HepG2 (cell line): ENCODE data around the gene SLTM. TPM values are rescaled to one million over a fixed set of nuclear protein-coding genes. Genes with fewer than 3 reads are reported as not detected.

Experiments
- AGO1 ChIP-seq: fragments of 200-400 bp; formaldehyde crosslinking; IDR thresholded peaks from 2 replicates; pipeline ENCODE4 v1.6.1; 2017; ENCODE audit warnings: mild to moderate bottlenecking, low read depth, low read length, moderate library complexity; ENCODE audit not compliant: poor library complexity, severe bottlenecking
- GATA4 ChIP-seq: sonication (generic); IDR thresholded peaks from 2 replicates; pipeline ENCODE4 v1.6.1; 2016; ENCODE audit warnings: antibody characterized with exemption, low read depth, borderline replicate concordance
- NR2F6 ChIP-seq, 2 experiments: IDR thresholded peaks; 2 replicates each; pipeline ENCODE4 v1.6.1; 2016; ENCODE audit warnings: antibody characterized with exemption in 1 of 2, mild to moderate bottlenecking in 1 of 2
- SALL1 ChIP-seq: sonication (generic); formaldehyde crosslinking; IDR thresholded peaks from 2 replicates; pipeline ENCODE4 v1.8.0; 2022; ENCODE audit warnings: mild to moderate bottlenecking, missing genetic modification reagents
- ZBTB42 ChIP-seq: sonication (generic); formaldehyde crosslinking; IDR thresholded peaks from 2 replicates; pipeline ENCODE4 v1.5.0; 2020; ENCODE audit warnings: mild to moderate bottlenecking, missing genetic modification reagents
- ZFX ChIP-seq: sonication (generic); formaldehyde crosslinking; IDR thresholded peaks from 2 replicates; pipeline ENCODE4 v1.4.0; 2020; ENCODE audit warnings: mild to moderate bottlenecking, low read depth, missing genetic modification reagents, moderate library complexity
- ZNF577 ChIP-seq: sonication (generic); formaldehyde crosslinking; IDR thresholded peaks from 2 replicates; pipeline ENCODE4 v1.4.0; 2020; ENCODE audit warnings: mild to moderate bottlenecking, low read depth, missing genetic modification reagents, borderline replicate concordance
- ZSCAN29 ChIP-seq: sonication (generic); formaldehyde crosslinking; conservative IDR thresholded peaks from 2 replicates; pipeline ENCODE4 v1.4.0; 2020; ENCODE audit warnings: mild to moderate bottlenecking, missing genetic modification reagents
- polyA plus RNA-seq, 8 experiments: library from polyadenylated mRNA; depleted of rRNA in 3 of 8; stranded (reverse) in 7 of 8; unstranded in 1 of 8; fragments of >200 nt; fragmentation: Illumina TruSeq in 4 of 8; extraction: Trizol in 4 of 8; gene quantifications; 2 replicates each; pipeline versions ENCODE4 v1.2.1 to v1.2.3, GENCODE V29; 2011 to 2016; ENCODE audit warnings: low read depth in 4 of 8, missing spikeins in 1 of 8, mixed read lengths in 1 of 8; ENCODE audit not compliant: insufficient read depth in 1 of 8
- total RNA-seq, 5 experiments: library from RNA; depleted of rRNA; stranded (reverse); fragments of >200 nt; fragmentation: Illumina TruSeq; extraction: Trizol; gene quantifications; 2 replicates each; pipeline ENCODE4 v1.2.3, GENCODE V29; 2016; ENCODE audit warnings: low read depth in 1 of 5
- TF ChIP-seq, protein P1 (sequence below): sonication (generic); formaldehyde crosslinking; IDR thresholded peaks from 2 replicates; pipeline ENCODE4 v1.8.1; 2023; ENCODE audit warnings: mild to moderate bottlenecking, inconsistent platforms, moderate library complexity, missing genetic modification reagents, borderline replicate concordance
- TF ChIP-seq, protein P2 (sequence below): sonication (generic); formaldehyde crosslinking; IDR thresholded peaks from 2 replicates; pipeline ENCODE4 v1.4.0; 2020; ENCODE audit warnings: mild to moderate bottlenecking, missing genetic modification reagents
- TF ChIP-seq, protein P3 (sequence below), 2 experiments: sonication (generic) in 1 of 2; formaldehyde crosslinking in 1 of 2; IDR thresholded peaks; 2 replicates each; pipeline versions ENCODE4 v1.6.1 to v1.9.0; 2014 to 2022; ENCODE audit warnings: antibody characterized with exemption in 1 of 2, borderline replicate concordance in 1 of 2, inconsistent platforms in 1 of 2, low read depth in 1 of 2, missing genetic modification reagents in 1 of 2
- TF ChIP-seq, protein P4 (sequence below): sonication (generic); formaldehyde crosslinking; conservative IDR thresholded peaks from 2 replicates; pipeline ENCODE4 v1.4.0; 2020; ENCODE audit warnings: missing genetic modification reagents
- TF ChIP-seq, protein P5 (sequence below): sonication (generic); formaldehyde crosslinking; IDR thresholded peaks from 2 replicates; pipeline ENCODE4 v1.4.0; 2020; ENCODE audit warnings: mild to moderate bottlenecking, missing genetic modification reagents
- TF ChIP-seq, protein P6 (sequence below): sonication (generic); formaldehyde crosslinking; IDR thresholded peaks from 2 replicates; pipeline ENCODE4 v1.4.0; 2020; ENCODE audit warnings: mild to moderate bottlenecking, missing genetic modification reagents, borderline replicate concordance

The SLTM gene
- total and polyA plus RNA-seq, 2 of the 13 experiments (the other 11 are each of a cell fraction or from before 2014, with no cell fraction given): 22.0 to 64.2 TPM

DNA sequence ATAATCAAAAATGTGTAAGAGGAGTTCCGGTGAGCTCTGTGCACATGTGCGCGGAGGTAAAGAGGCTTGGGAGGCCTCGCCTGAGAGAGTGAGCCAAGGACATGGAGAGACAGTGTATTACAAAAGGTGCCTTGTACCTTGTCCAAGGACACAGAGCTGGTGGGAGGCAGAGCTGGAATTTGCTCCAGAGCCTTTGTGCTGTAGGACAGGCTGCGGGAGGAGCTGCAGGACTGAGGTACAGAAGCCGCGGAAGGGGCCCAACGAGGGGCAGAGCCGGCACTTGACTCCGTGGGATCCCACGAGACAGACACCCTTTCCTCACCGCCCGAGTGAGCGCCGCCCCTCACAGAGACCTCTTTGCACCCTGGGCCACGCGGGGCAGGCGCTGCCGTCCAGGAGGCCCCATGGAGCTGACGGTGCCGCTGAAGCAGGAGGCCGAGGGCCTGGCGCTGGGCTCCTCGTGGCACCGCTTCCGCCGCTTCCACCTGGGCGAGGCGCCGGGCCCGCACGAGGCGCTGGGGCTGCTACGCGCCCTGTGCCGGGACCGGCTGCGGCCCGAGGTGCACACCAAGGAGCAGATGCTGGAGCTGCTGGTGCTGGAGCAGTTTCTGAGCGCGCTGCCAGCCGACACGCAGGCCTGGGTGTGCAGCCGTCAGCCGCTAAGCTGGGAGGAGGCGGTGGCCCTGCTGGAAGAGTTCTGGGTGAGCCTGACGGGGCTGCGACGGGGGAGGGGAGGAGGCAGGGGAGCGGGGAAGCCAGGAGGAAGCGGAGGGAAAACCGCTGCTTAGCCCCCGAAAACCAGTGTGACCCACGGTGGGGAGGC lies 68.7 kb downstream of the SLTM start (continued):
- TF ChIP-seq GATA4: no peak
- TF ChIP-seq SALL1 (CRISPR knock-in tag): peak; percentile 83
- TF ChIP-seq ZFX: peak; percentile 97
- 0 out of 2 replicates have a peak, but pooled peaks have one; percentile 42 for TF ChIP-seq ZNF577 (CRISPR knock-in tag)
- TF ChIP-seq, protein P1, sequence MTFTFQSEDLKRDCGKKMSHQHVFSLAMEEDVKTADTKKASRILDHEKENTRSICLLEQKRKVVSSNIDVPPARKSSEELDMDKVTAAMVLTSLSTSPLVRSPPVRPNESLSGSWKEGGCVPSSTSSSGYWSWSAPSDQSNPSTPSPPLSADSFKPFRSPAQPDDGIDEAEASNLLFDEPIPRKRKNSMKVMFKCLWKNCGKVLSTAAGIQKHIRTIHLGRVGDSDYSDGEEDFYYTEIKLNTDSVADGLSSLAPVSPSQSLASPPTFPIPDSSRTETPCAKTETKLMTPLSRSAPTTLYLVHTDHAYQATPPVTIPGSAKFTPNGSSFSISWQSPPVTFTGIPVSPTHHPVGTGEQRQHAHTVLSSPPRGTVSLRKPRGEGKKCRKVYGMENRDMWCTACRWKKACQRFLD (CRISPR knock-in tag): no peak; the same call in 1 of the 2 replicates
- TF ChIP-seq, protein P2, sequence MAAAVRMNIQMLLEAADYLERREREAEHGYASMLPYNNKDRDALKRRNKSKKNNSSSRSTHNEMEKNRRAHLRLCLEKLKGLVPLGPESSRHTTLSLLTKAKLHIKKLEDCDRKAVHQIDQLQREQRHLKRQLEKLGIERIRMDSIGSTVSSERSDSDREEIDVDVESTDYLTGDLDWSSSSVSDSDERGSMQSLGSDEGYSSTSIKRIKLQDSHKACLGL: peak; percentile 91
- TF ChIP-seq, protein P3, sequence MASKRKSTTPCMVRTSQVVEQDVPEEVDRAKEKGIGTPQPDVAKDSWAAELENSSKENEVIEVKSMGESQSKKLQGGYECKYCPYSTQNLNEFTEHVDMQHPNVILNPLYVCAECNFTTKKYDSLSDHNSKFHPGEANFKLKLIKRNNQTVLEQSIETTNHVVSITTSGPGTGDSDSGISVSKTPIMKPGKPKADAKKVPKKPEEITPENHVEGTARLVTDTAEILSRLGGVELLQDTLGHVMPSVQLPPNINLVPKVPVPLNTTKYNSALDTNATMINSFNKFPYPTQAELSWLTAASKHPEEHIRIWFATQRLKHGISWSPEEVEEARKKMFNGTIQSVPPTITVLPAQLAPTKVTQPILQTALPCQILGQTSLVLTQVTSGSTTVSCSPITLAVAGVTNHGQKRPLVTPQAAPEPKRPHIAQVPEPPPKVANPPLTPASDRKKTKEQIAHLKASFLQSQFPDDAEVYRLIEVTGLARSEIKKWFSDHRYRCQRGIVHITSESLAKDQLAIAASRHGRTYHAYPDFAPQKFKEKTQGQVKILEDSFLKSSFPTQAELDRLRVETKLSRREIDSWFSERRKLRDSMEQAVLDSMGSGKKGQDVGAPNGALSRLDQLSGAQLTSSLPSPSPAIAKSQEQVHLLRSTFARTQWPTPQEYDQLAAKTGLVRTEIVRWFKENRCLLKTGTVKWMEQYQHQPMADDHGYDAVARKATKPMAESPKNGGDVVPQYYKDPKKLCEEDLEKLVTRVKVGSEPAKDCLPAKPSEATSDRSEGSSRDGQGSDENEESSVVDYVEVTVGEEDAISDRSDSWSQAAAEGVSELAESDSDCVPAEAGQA (IDR thresholded peaks at IDR 0.05; ENCODE audit: low read depth): no peak; the same call in 1 of the 2 replicates
- TF ChIP-seq, protein P3 (CRISPR knock-in tag; IDR thresholded peaks at IDR 0.05; ENCODE audit: borderline replicate concordance): no peak; the same call in 1 of the 2 replicates
- TF ChIP-seq, protein P4, sequence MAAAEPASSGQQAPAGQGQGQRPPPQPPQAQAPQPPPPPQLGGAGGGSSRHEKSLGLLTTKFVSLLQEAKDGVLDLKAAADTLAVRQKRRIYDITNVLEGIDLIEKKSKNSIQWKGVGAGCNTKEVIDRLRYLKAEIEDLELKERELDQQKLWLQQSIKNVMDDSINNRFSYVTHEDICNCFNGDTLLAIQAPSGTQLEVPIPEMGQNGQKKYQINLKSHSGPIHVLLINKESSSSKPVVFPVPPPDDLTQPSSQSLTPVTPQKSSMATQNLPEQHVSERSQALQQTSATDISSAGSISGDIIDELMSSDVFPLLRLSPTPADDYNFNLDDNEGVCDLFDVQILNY: no peak
- no peak for TF ChIP-seq ZSCAN29 (CRISPR knock-in tag)
- TF ChIP-seq, protein P5, sequence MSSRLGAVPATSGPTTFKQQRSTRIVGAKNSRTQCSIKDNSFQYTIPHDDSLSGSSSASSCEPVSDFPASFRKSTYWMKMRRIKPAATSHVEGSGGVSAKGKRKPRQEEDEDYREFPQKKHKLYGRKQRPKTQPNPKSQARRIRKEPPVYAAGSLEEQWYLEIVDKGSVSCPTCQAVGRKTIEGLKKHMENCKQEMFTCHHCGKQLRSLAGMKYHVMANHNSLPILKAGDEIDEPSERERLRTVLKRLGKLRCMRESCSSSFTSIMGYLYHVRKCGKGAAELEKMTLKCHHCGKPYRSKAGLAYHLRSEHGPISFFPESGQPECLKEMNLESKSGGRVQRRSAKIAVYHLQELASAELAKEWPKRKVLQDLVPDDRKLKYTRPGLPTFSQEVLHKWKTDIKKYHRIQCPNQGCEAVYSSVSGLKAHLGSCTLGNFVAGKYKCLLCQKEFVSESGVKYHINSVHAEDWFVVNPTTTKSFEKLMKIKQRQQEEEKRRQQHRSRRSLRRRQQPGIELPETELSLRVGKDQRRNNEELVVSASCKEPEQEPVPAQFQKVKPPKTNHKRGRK (CRISPR knock-in tag): no peak
- no peak for TF ChIP-seq AGO1
- TF ChIP-seq, protein P6, sequence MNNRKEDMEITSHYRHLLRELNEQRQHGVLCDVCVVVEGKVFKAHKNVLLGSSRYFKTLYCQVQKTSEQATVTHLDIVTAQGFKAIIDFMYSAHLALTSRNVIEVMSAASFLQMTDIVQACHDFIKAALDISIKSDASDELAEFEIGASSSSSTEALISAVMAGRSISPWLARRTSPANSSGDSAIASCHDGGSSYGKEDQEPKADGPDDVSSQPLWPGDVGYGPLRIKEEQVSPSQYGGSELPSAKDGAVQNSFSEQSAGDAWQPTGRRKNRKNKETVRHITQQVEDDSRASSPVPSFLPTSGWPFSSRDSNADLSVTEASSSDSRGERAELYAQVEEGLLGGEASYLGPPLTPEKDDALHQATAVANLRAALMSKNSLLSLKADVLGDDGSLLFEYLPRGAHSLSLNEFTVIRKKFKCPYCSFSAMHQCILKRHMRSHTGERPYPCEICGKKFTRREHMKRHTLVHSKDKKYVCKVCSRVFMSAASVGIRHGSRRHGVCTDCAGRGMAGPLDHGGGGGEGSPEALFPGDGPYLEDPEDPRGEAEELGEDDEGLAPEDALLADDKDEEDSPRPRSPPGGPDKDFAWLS (CRISPR knock-in tag): no peak
- peak; percentile 38; the same call in 1 of the 2 replicates for TF ChIP-seq NR2F6 (IDR thresholded peaks at IDR 0.05)
- 0 out of 2 replicates have a peak, but pooled peaks have one; percentile 22 for TF ChIP-seq NR2F6 (CRISPR knock-in tag; IDR thresholded peaks at IDR 0.05)
- peak; percentile 49; the same call in 1 of the 2 replicates for TF ChIP-seq ZBTB42 (CRISPR knock-in tag)
